ENCODE results near the gene TCF7L2.

TCF7L2 gene

DNA sequence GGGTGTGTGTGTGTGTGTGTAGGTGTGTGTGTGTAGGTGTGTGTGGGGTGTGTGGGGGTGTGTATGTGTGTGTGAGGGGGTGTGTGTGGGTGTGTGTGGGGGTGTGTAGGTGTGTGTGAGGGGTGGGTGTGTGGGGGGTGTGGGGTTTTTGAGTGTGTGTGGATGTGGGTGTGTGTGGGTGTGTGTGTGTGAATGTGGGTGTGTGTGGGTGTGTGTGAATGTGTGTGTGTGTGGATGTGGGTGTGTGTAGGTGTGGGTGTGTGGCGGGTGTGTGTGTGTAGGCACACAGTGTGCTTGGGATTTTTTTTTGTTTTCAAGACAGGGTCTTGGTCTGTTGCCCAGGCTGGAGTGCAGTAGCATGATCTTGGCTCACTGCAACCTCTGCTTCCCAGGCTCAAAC is 36.8 kb upstream of the TCF7L2 start:
- no peak overlapping the region for H3K4me3 ChIP-seq (ENCODE audit: insufficient read length, low read depth)
- H3K36me3 ChIP-seq (ENCODE audit: insufficient read depth, insufficient read length, low read length): no peaks in the 10 kb centered on the region
- H3K27me3 ChIP-seq (ENCODE audit: insufficient read depth, insufficient read length): peaks cover 29% of the 10 kb centered on the region
- no peaks in the 10 kb centered on the region for H3K4me1 ChIP-seq (ENCODE audit: insufficient read depth, insufficient read length)
- no peak for TF ChIP-seq SUZ12 (IDR thresholded peaks at IDR 0.05; ENCODE audit: extremely low read depth, insufficient read depth, insufficient read length)
- no peak for TF ChIP-seq ZNF274 (IDR thresholded peaks at IDR 0.05; ENCODE audit: low read depth, low read length)
- no peak for TF ChIP-seq YY1 (IDR thresholded peaks at IDR 0.05; ENCODE audit: insufficient read depth, insufficient read length)
- no peaks in the 10 kb centered on the region for H3K9me3 ChIP-seq (ENCODE audit: insufficient read depth, low read length)
- no peak for DNase-seq (ENCODE audit: low read depth, low spot score)
- no peak overlapping the region for H3K9ac ChIP-seq (ENCODE audit: insufficient read length, low read depth)

GRCh38 chr10:112913661-112914287 is 36.3 kb upstream of the TCF7L2 start:
- TF ChIP-seq ZNF274 (IDR thresholded peaks at IDR 0.05; ENCODE audit: low read depth, low read length): no peak
- no peak for TF ChIP-seq YY1 (IDR thresholded peaks at IDR 0.05; ENCODE audit: insufficient read depth, insufficient read length)
- no peak for TF ChIP-seq SUZ12 (IDR thresholded peaks at IDR 0.05; ENCODE audit: extremely low read depth, insufficient read depth, insufficient read length)
- Histone ChIP-seq H3K4me3 (ENCODE audit: insufficient read length, low read depth) (no peak overlapping the region), H3K27me3 (ENCODE audit: insufficient read depth, insufficient read length) (peaks cover 29% of the 10 kb centered on the region), H3K9ac (ENCODE audit: insufficient read length, low read depth) (no peak overlapping the region), H3K9me3 (ENCODE audit: insufficient read depth, low read length) (no peaks in the 10 kb centered on the region), H3K4me1 (ENCODE audit: insufficient read depth, insufficient read length) (no peaks in the 10 kb centered on the region), H3K36me3 (ENCODE audit: insufficient read depth, insufficient read length, low read length) (no peaks in the 10 kb centered on the region)
- DNase-seq (ENCODE audit: low read depth, low spot score): no peak

GRCh38 chr10:112914288-112914952 is 35.6 kb upstream of the TCF7L2 start:
- H3K4me1 ChIP-seq (ENCODE audit: insufficient read depth, insufficient read length): no peaks in the 10 kb centered on the region
- H3K9me3 ChIP-seq (ENCODE audit: insufficient read depth, low read length): no peaks in the 10 kb centered on the region
- no peak overlapping the region for H3K9ac ChIP-seq (ENCODE audit: insufficient read length, low read depth)
- H3K4me3 ChIP-seq (ENCODE audit: insufficient read length, low read depth): no peak overlapping the region
- H3K36me3 ChIP-seq (ENCODE audit: insufficient read depth, insufficient read length, low read length): no peaks in the 10 kb centered on the region
- DNase-seq (ENCODE audit: low read depth, low spot score): no peak
- H3K27me3 ChIP-seq (ENCODE audit: insufficient read depth, insufficient read length): peaks cover 29% of the 10 kb centered on the region
- TF ChIP-seq ZNF274 (IDR thresholded peaks at IDR 0.05; ENCODE audit: low read depth, low read length): no peak
- no peak for TF ChIP-seq SUZ12 (IDR thresholded peaks at IDR 0.05; ENCODE audit: extremely low read depth, insufficient read depth, insufficient read length)
- TF ChIP-seq YY1 (IDR thresholded peaks at IDR 0.05; ENCODE audit: insufficient read depth, insufficient read length): no peak

DNA sequence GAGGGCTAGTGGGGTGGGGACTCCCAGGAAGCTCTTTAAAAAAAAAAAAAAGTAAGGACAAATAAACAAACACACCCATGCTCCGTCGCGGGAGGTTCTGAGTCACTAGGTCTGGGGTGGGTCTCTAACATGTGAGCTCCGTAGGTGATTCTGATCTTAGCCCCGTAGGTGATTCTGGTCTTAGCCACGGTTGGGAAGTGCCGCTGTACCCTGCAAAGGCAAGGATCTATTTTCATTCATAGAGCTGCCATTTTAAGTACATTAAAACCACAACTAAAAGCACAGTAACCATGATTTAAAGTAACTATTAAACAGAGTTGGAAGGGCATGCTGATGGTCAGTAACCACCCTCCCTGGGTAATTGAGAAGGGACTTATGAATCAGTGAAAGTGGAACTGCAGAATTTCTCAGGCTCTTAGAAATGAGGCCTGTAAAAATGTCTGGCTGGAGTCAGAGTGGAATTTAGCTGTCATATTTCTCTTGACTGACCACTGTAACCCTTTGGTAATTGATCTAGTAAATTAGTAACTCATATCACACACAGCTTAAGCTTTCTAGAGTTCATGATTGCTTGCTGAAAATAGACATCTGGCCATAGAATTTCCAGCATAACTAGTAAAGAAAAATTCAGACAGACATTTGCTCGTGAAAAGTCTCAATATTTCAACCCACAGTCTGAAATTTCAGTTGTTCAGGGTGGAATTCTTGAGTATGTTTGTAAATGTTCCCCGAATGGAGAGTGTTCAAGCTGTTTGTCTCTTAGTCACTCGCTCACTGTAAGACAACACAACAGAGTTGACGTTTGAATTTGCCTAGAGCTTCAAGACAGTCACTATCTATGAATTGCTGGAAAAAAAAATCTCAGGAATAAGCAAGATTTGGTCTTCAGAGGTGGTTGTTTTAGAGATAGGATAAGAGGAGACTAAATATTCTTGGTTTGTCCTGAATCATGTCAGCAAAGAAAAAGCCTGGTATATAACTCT is 34.2 kb upstream of the TCF7L2 start:
- H3K4me1 ChIP-seq (ENCODE audit: insufficient read depth, insufficient read length): no peaks in the 10 kb centered on the region
- TF ChIP-seq SUZ12 (IDR thresholded peaks at IDR 0.05; ENCODE audit: extremely low read depth, insufficient read depth, insufficient read length) (no peak), ZNF274 (IDR thresholded peaks at IDR 0.05; ENCODE audit: low read depth, low read length) (no peak), YY1 (IDR thresholded peaks at IDR 0.05; ENCODE audit: insufficient read depth, insufficient read length) (no peak)
- no peak overlapping the region for H3K9ac ChIP-seq (ENCODE audit: insufficient read length, low read depth)
- no peak overlapping the region for H3K4me3 ChIP-seq (ENCODE audit: insufficient read length, low read depth)
- DNase-seq (ENCODE audit: low read depth, low spot score): no peak
- peaks cover 28% of the 10 kb centered on the region for H3K27me3 ChIP-seq (ENCODE audit: insufficient read depth, insufficient read length)
- no peaks in the 10 kb centered on the region for H3K9me3 ChIP-seq (ENCODE audit: insufficient read depth, low read length)
- no peaks in the 10 kb centered on the region for H3K36me3 ChIP-seq (ENCODE audit: insufficient read depth, insufficient read length, low read length)

DNA sequence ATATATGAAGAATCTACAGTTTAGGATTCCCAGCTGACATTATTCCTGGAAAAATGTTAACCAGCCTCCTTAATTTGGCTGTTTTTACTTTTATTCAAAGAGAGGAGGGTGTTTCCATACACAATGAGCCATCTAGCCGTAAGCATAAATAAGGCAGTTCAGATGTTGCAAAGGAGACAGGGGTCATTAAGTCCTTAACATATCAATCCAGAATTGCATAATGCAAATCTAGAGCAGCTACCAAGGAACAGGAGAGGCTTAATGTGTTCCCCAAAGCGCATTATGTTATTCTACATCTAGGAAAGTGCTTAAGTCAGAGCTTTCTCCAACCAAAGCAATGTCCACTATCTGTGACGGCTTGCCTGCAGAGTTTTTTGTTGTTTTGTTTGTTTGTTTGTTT is 32.4 kb upstream of the TCF7L2 start:
- no peaks in the 10 kb centered on the region for H3K4me1 ChIP-seq (ENCODE audit: insufficient read depth, insufficient read length)
- TF ChIP-seq ZNF274 (IDR thresholded peaks at IDR 0.05; ENCODE audit: low read depth, low read length) (no peak), SUZ12 (IDR thresholded peaks at IDR 0.05; ENCODE audit: extremely low read depth, insufficient read depth, insufficient read length) (no peak), YY1 (IDR thresholded peaks at IDR 0.05; ENCODE audit: insufficient read depth, insufficient read length) (no peak)
- H3K36me3 ChIP-seq (ENCODE audit: insufficient read depth, insufficient read length, low read length): no peaks in the 10 kb centered on the region
- no peak overlapping the region for H3K4me3 ChIP-seq (ENCODE audit: insufficient read length, low read depth)
- H3K9me3 ChIP-seq (ENCODE audit: insufficient read depth, low read length): no peaks in the 10 kb centered on the region
- no peak for DNase-seq (ENCODE audit: low read depth, low spot score)
- H3K9ac ChIP-seq (ENCODE audit: insufficient read length, low read depth): no peak overlapping the region
- peaks cover 26% of the 10 kb centered on the region for H3K27me3 ChIP-seq (ENCODE audit: insufficient read depth, insufficient read length)

DNA sequence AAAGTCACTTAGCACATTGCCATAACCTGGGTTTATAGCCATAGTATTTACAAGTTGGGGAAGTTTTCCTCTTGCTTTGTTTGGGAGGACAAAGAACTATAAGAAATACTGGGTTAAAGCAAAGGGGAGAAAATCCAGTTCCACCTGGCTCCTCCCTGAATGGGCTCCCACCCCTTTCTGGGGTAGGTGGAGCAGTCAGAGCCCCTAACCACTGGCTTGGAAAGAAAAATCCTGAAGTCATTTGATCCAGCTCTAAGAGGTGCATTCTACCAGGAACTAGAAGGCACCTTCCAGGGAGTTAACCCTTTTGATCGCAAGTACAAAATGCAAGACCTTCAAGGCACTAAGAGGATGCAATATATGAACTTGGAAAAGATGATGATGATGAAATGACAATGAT is 31.3 kb upstream of the TCF7L2 start:
- H3K9ac ChIP-seq (ENCODE audit: insufficient read length, low read depth): no peak overlapping the region

More for the DNA sequence above, 31.3 kb upstream of the TCF7L2 start:
- Histone ChIP-seq H3K36me3 (ENCODE audit: insufficient read depth, insufficient read length, low read length) (no peaks in the 10 kb centered on the region), H3K9me3 (ENCODE audit: insufficient read depth, low read length) (no peaks in the 10 kb centered on the region), H3K4me1 (ENCODE audit: insufficient read depth, insufficient read length) (no peaks in the 10 kb centered on the region), H3K27me3 (ENCODE audit: insufficient read depth, insufficient read length) (peaks cover 23% of the 10 kb centered on the region), H3K4me3 (ENCODE audit: insufficient read length, low read depth) (no peak overlapping the region)
- DNase-seq (ENCODE audit: low read depth, low spot score): no peak
- TF ChIP-seq ZNF274 (IDR thresholded peaks at IDR 0.05; ENCODE audit: low read depth, low read length): no peak
- no peak for TF ChIP-seq YY1 (IDR thresholded peaks at IDR 0.05; ENCODE audit: insufficient read depth, insufficient read length)
- no peak for TF ChIP-seq SUZ12 (IDR thresholded peaks at IDR 0.05; ENCODE audit: extremely low read depth, insufficient read depth, insufficient read length)

All from NT2/D1 (cell line).